ENCODE measurements around the gene ZMYND8.
"Not testable (repeated sequence)": the region's sequence is repeated elsewhere in the genome, so short reads cannot be mapped to it uniquely, and the experiment has no call there.

The ZMYND8 gene

GRCh38 chr20:47222468-47223119 lies 133.9 kb downstream of the ZMYND8 start:
- DNase-seq: no peak

- DNase-seq: no peak
Observed at GRCh38 chr20:47221036-47221625, 135.4 kb downstream of the ZMYND8 start.

GRCh38 chr20:47220161-47220582 lies 136.3 kb downstream of the ZMYND8 start:
- peak; percentile 48 for DNase-seq

GRCh38 chr20:47217482-47218446 lies 138.7 kb downstream of the ZMYND8 start:
- no peak for DNase-seq

GRCh38 chr20:47216819-47217410 lies 139.6 kb downstream of the ZMYND8 start:
- DNase-seq: no peak

DNA sequence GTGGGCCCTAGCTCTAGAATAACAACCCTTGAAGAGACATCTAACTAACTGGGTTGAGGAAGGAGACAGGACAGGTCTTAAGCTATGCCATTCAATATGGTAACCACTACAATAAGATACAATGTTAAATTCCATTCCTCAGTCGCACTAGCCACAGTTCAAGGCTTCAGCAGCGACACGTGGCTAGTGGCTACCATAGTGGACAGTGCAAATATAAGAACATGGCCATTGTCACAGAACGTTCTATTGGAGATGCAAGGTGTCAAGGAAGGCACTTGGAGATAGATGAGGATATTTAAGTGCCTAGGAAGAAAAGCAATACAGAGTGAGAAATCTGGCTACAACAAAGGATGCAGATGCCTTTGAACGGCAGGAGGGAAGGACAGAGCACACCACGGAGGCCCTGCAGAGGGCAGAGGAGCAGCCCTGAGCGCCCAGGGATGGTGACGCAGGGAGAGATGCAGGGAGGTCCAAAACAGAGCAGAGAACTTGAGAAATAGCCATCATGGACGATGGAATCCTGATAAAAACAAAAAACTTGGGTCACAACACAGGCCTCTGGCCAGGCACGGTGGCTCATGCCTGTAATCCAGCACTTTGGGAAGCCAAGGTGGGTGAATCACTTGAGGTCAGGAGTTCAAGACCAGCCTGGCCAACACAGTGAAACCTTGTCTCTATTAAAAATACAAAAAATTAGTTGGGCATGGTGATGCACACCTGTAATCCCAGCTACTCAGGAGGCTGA lies 140.7 kb downstream of the ZMYND8 start:
- no peak for DNase-seq

DNA sequence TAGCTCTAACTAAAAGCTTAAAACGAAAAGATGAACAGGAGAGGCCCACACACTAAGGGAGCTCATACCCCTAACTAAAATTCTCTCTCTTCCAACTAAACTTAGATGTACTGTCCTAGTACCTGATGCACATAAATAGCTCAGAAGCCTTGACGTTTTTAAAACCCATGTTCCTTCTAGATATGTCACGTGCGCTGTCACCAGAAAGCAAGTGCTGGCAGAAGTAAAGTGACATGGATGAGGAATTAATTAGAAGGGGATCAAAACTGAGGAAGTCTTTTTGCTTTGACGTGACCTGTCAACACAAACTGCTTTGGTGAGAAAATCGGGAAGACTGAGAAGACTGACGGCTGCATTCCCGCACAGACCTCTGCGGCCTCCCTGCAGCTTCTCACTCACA lies 142.5 kb downstream of the ZMYND8 start:
- no peak for DNase-seq

GRCh38 chr20:47212606-47213207 lies 143.8 kb downstream of the ZMYND8 start:
- DNase-seq: no peak

GRCh38 chr20:47211036-47211435 lies 145.5 kb downstream of the ZMYND8 start:
- no peak for DNase-seq

GRCh38 chr20:47210470-47210869 lies 146.0 kb downstream of the ZMYND8 start:
- no peak for DNase-seq

GRCh38 chr20:47209982-47210381 lies 146.5 kb downstream of the ZMYND8 start:
- DNase-seq: no peak

DNA sequence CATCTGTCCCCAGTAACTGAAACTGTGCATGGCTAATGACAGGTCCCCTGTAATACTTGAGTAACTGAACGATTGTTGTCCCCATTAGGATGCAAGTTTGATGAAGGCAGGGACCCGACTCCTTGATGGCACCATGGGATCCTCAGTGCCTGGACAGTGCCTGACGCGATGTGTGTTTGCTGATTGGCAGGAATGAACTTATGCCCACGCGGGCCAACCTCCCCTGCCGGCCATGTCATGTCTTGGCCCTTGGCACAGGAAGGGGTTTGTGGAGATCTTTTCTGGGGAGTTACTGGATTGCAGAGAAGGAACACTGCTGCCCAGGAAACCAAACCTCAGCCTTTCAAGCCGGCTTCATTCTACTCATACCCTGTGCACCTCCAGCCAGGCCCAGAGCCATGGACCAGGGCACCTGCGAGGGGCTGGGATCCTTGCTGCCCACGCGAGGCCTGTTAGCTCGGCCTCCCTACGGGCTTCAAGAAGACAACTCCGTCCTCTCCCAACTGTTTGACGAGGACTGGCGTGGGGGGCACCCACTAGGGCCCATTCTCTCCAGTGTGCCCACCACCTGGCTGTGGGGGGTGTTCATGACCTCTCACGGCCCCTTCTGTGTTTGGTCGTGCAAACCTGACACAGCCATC lies 147.8 kb downstream of the ZMYND8 start:
- no peak for DNase-seq

GRCh38 chr20:47206962-47207641 lies 149.4 kb downstream of the ZMYND8 start:
- no peak for DNase-seq

- DNase-seq: not testable (repeated sequence)
Observed at GRCh38 chr20:47206552-47206951, 149.9 kb downstream of the ZMYND8 start.

DNA sequence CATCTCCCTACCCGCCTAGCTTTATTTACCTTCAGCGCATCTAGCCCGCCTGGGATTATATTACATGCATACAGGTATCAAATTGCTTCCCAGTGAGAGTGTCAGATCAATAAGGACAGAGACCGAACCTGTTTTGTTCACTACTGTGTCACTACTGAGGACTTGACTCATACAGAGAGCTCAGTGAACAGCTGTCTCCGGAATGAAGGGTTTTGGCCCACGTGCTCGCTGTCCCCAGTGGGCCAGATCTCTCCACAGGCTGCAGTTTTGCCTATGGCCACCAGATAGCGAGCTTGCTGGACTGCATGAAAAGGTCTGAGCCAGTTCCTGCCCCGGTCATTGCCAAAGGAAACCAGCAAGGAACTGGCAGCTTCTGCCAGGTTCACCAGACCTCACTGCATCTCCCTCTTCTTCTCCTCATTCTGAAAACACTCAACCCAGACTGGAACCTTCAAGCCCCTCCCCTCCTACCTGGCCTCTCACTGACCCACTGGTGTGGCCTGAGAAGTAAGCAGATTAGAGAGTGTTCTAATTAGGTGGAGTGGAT lies 150.8 kb downstream of the ZMYND8 start:
- DNase-seq: peak; percentile 68

DNA sequence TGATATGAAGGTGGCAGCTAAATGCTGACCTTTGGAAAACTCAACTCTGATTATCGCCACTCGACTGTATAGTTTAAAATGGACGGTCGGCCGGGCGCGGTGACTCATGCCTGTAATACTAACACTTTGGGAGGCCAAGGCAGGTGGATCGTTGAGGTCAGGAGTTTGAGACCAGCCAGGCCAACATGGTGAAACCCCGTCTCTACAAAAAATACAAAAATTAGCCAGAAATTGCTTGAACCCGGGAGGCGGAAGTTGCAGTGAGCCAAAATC lies 151.7 kb downstream of the ZMYND8 start:
- DNase-seq: not testable (repeated sequence)

DNA sequence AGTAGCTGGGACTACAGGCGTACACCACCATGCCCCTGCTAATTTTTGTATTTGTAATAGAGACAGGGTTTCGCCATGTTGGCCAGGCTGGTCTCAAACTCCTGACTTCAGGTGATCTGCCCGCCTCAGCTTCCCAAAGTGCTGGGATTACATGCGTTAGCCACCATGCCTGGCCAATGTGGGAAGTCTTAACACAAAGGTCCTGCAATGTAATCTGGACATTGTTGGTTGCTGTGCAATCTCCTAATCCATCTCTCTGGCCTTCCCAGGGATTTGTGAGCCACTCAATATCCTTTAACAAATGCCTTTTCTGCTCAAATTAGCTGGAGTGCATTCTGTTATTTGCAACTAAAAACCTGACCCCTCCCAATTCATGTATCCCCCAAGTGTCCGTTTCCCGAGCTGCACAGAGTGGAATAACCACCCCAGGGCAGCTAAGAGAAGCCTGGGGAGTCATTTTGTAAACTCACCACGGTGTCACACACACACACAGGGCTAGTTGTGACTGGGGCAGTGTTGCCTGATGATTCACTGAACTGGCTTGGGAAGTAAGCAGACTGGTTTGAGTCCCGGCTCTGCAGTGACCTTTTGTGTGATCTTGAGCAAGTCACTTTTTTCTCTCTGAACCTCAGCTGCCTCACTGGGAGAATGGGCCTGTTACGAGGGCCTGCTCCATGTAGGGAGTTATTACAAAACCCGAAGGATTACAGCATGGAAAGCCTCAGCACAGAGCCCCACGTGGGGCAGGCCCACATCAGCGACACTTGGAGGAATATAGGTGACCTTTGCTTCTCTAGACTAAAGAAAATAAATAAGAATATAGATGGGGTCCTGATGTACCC lies 152.3 kb downstream of the ZMYND8 start:
- no peak for DNase-seq

- DNase-seq: no peak
Observed at GRCh38 chr20:47202733-47203667, 153.5 kb downstream of the ZMYND8 start.

Data from CD4-positive, alpha-beta T cell treated with Interleukin-6 for 4 hours (primary cell).